Kidney epithelial cell (primary cell): ENCODE results near the gene CCDC190. TPM values are rescaled to one million over a fixed set of nuclear protein-coding genes. Genes with fewer than 3 reads are reported as not detected.

Source experiments
- DNase-seq: peaks from one replicate; pipeline ENCODE4 v3.0.0-alpha.2; 2010; ENCODE audit warnings: low read depth
- H3K27me3 ChIP-seq: 2 replicates; pipeline ENCODE4 v1.6.0; 2011; ENCODE audit warnings: low read length; ENCODE audit not compliant: control insufficient read depth, insufficient read depth
- H3K36me3 ChIP-seq: 2 replicates; pipeline ENCODE4 v1.5.1; 2011; ENCODE audit warnings: low read length; ENCODE audit not compliant: control insufficient read depth, insufficient read depth
- H3K4me3 ChIP-seq: 2 replicates; pipeline ENCODE4 v1.5.1; 2011; ENCODE audit warnings: low read depth, mild to moderate bottlenecking, control low read depth, low read length
- total RNA-seq: library from RNA; depleted of rRNA; stranded (reverse); fragments of >200 nt; gene quantifications from 2 replicates; pipeline ENCODE4 v1.2.3, GENCODE V29; 2015
- TF ChIP-seq, protein P1 (sequence below): IDR thresholded peaks from 2 replicates; pipeline ENCODE4 v1.5.1; 2011; ENCODE audit warnings: mild to moderate bottlenecking, moderate library complexity, low read length, control low read depth, inconsistent platforms; ENCODE audit not compliant: insufficient read depth, poor library complexity, severe bottlenecking

The CCDC190 gene
- total RNA-seq, 1 donor from 2014 or later = not detected

DNA sequence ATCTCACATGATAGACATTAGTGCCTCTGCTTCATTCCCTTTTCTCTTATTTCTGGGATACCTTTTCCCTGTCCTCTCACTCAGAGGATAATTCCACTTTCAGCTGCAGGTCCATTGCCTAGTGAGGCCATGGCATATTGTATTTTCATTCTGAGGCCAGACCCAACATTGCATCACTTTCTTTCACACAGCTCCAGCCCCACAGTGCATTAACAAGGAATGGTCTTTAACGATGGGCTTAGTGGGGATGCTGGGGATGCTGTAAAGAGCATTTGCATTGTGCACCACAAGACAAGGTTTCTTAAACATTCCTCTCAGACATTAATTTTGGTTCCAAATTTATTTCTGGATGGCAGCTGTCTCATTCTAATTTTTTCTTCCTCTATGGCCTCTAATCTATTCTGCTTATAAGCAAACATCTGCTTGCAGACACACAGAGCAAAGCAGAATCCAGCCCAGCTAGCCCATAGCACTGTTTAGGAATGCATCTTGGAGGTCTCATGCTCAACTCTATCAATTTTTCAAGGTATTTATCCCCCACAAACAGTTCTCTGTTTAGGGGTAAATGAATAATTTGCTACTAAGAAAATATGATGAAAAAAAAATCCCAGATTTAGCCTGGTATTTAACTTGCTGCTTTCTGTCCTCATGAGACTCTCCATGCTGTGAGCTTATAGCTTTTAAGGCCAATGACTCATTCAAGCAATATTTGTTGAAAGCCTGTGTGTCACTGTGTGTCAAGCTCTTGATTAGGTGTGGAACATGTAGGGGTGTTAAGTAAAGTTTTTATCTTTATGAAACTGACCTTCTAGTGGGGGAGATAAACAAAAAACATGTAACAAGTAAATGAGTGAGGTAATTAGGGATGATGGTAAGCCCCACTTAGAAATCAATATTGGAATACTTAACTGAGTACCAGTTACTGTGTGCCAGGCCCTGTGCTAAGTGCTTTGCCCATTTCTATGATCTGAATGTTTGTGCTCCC is 44.5 kb upstream of the CCDC190 start:
- Histone ChIP-seq H3K36me3 (no peaks in the 10 kb centered on the region), H3K27me3 (no peaks in the 10 kb centered on the region), H3K4me3 (no peak overlapping the region)
- DNase-seq = peak; percentile 66
- TF ChIP-seq, protein P1, sequence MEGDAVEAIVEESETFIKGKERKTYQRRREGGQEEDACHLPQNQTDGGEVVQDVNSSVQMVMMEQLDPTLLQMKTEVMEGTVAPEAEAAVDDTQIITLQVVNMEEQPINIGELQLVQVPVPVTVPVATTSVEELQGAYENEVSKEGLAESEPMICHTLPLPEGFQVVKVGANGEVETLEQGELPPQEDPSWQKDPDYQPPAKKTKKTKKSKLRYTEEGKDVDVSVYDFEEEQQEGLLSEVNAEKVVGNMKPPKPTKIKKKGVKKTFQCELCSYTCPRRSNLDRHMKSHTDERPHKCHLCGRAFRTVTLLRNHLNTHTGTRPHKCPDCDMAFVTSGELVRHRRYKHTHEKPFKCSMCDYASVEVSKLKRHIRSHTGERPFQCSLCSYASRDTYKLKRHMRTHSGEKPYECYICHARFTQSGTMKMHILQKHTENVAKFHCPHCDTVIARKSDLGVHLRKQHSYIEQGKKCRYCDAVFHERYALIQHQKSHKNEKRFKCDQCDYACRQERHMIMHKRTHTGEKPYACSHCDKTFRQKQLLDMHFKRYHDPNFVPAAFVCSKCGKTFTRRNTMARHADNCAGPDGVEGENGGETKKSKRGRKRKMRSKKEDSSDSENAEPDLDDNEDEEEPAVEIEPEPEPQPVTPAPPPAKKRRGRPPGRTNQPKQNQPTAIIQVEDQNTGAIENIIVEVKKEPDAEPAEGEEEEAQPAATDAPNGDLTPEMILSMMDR = no peak

GRCh38 chr1:162904579-162904978 is 43.6 kb upstream of the CCDC190 start:
- Histone ChIP-seq H3K27me3 (no peaks in the 10 kb centered on the region), H3K36me3 (no peaks in the 10 kb centered on the region), H3K4me3 (no peak overlapping the region)
- DNase-seq = peak; percentile 81
- TF ChIP-seq, protein P1 = no peak

GRCh38 chr1:162904023-162904422 is 43.0 kb upstream of the CCDC190 start:
- TF ChIP-seq, protein P1 = no peak
- Histone ChIP-seq H3K36me3 (no peaks in the 10 kb centered on the region), H3K4me3 (no peak overlapping the region), H3K27me3 (no peaks in the 10 kb centered on the region)
- no peak for DNase-seq

DNA sequence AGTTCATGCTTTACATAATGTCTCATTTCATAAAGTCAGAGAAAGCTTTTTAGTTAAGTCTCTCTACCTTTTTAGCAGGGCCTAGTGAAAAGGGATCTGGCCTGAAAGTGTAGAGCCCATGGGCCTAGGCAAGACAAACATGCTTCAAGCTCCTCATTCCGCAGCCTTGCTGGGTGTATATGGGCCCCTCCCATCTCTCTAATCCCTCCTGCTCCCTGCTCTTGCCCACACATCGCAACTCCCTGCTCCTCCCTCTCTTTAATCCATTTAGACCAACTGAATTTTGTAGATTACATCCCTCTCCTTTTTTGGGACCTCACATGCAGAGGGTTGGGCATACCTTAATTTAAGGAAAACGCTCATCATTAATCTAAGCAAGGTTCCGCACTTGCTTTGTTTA is 42.3 kb upstream of the CCDC190 start:
- TF ChIP-seq, protein P1 = no peak
- Histone ChIP-seq H3K36me3 (no peaks in the 10 kb centered on the region), H3K4me3 (no peak overlapping the region), H3K27me3 (no peaks in the 10 kb centered on the region)
- DNase-seq = no peak

DNA sequence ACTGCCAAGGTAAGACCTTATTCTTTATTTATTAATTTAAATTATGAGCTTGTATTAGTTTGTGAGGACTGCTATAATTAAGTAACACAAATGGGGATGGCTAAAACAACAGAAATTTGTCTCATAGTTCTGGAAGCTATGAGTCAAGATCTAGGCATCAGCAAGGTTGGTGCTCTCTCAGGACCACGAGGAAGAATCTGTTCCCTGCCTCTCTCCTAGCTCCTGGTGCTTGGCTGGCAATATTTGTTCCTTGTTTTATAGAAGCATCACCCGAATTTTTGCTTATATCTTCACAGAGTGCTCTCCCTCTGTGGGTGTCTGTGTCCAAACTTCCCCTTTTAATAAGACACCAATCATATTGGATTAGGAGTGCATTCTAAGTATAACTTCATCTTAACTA is 41.4 kb upstream of the CCDC190 start:
- Histone ChIP-seq H3K4me3 (no peak overlapping the region), H3K36me3 (no peaks in the 10 kb centered on the region), H3K27me3 (no peaks in the 10 kb centered on the region)
- TF ChIP-seq, protein P1 = no peak
- DNase-seq = no peak
